Measurements from ENCODE around the gene NALCN.

NALCN gene

GRCh38 chr13:101242720-101243119 lies 173.6 kb downstream of the NALCN start:
- H3K4me1 ChIP-seq (ENCODE audit: control insufficient read depth, insufficient read depth, low read length, poor library complexity, severe bottlenecking) = no peaks in the 10 kb centered on the region

GRCh38 chr13:101238555-101238954 lies 177.8 kb downstream of the NALCN start:
- Histone ChIP-seq H3K4me1 (ENCODE audit: control insufficient read depth, insufficient read depth, low read length, poor library complexity, severe bottlenecking) (no peaks in the 10 kb centered on the region), H3K9me3 (ENCODE audit: control insufficient read depth, low read length) (no peaks in the 10 kb centered on the region), H3K27ac (ENCODE audit: low read depth, low read length, severe bottlenecking) (no peak overlapping the region), H3K4me3 (ENCODE audit: extremely low read depth, insufficient read depth, low read length, poor library complexity, severe bottlenecking) (no peak overlapping the region), H3K36me3 (ENCODE audit: control insufficient read depth, insufficient read depth, low read length) (no peaks in the 10 kb centered on the region)

More at GRCh38 chr13:101242720-101243119, 173.6 kb downstream of the NALCN start:
- H3K27ac ChIP-seq (ENCODE audit: low read depth, low read length, severe bottlenecking) = no peak overlapping the region
- no peaks in the 10 kb centered on the region for H3K36me3 ChIP-seq (ENCODE audit: control insufficient read depth, insufficient read depth, low read length)
- no peaks in the 10 kb centered on the region for H3K9me3 ChIP-seq (ENCODE audit: control insufficient read depth, low read length)
- H3K4me3 ChIP-seq (ENCODE audit: extremely low read depth, insufficient read depth, low read length, poor library complexity, severe bottlenecking) = no peak overlapping the region

GRCh38 chr13:101231751-101232428 lies 184.4 kb downstream of the NALCN start:
- 86% methylated on average over 3 of the region's 5 CpGs; no CpG with 5 or more reads in 1 of the 2 experiments for WGBS, 2 experiments (ENCODE audit: insufficient coverage in 2 of 2)
- Histone ChIP-seq H3K9me3 (ENCODE audit: control insufficient read depth, low read length) (no peaks in the 10 kb centered on the region), H3K36me3 (ENCODE audit: control insufficient read depth, insufficient read depth, low read length) (no peaks in the 10 kb centered on the region), H3K4me3 (ENCODE audit: extremely low read depth, insufficient read depth, low read length, poor library complexity, severe bottlenecking) (no peak overlapping the region), H3K4me1 (ENCODE audit: control insufficient read depth, insufficient read depth, low read length, poor library complexity, severe bottlenecking) (no peaks in the 10 kb centered on the region), H3K27ac (ENCODE audit: low read depth, low read length, severe bottlenecking) (no peak overlapping the region)

- WGBS, 2 experiments (ENCODE audit: insufficient coverage in 2 of 2) = 40 to 57% methylated on average over 1 of the region's 6 CpGs
- H3K4me1 ChIP-seq (ENCODE audit: control insufficient read depth, insufficient read depth, low read length, poor library complexity, severe bottlenecking) = no peaks in the 10 kb centered on the region
- H3K4me3 ChIP-seq (ENCODE audit: extremely low read depth, insufficient read depth, low read length, poor library complexity, severe bottlenecking) = no peak overlapping the region
These were observed 185.9 kb downstream of the NALCN start for GRCh38 chr13:101230271-101230890.

GRCh38 chr13:101219609-101220265 lies 196.6 kb downstream of the NALCN start:
- no peak overlapping the region for H3K27ac ChIP-seq (ENCODE audit: low read depth, low read length, severe bottlenecking)
- 84% methylated on average over 2 of the region's 2 CpGs; no CpG with 5 or more reads in 1 of the 2 experiments for WGBS, 2 experiments (ENCODE audit: insufficient coverage in 2 of 2)

More at GRCh38 chr13:101230271-101230890, 185.9 kb downstream of the NALCN start:
- Histone ChIP-seq H3K27ac (ENCODE audit: low read depth, low read length, severe bottlenecking) (no peak overlapping the region), H3K9me3 (ENCODE audit: control insufficient read depth, low read length) (no peaks in the 10 kb centered on the region), H3K36me3 (ENCODE audit: control insufficient read depth, insufficient read depth, low read length) (no peaks in the 10 kb centered on the region)

GRCh38 chr13:101218484-101218883 lies 197.8 kb downstream of the NALCN start:
- H3K4me3 ChIP-seq (ENCODE audit: extremely low read depth, insufficient read depth, low read length, poor library complexity, severe bottlenecking) = no peak overlapping the region
- no peak overlapping the region for H3K27ac ChIP-seq (ENCODE audit: low read depth, low read length, severe bottlenecking)
- WGBS, 2 experiments (ENCODE audit: insufficient coverage in 2 of 2) = no CpG with 5 or more reads among the region's 2 CpGs
- H3K4me1 ChIP-seq (ENCODE audit: control insufficient read depth, insufficient read depth, low read length, poor library complexity, severe bottlenecking) = no peaks in the 10 kb centered on the region
- no peaks in the 10 kb centered on the region for H3K9me3 ChIP-seq (ENCODE audit: control insufficient read depth, low read length)
- no peaks in the 10 kb centered on the region for H3K36me3 ChIP-seq (ENCODE audit: control insufficient read depth, insufficient read depth, low read length)

More at GRCh38 chr13:101219609-101220265, 196.6 kb downstream of the NALCN start:
- no peaks in the 10 kb centered on the region for H3K36me3 ChIP-seq (ENCODE audit: control insufficient read depth, insufficient read depth, low read length)
- H3K4me1 ChIP-seq (ENCODE audit: control insufficient read depth, insufficient read depth, low read length, poor library complexity, severe bottlenecking) = no peaks in the 10 kb centered on the region
- H3K4me3 ChIP-seq (ENCODE audit: extremely low read depth, insufficient read depth, low read length, poor library complexity, severe bottlenecking) = no peak overlapping the region
- H3K9me3 ChIP-seq (ENCODE audit: control insufficient read depth, low read length) = no peaks in the 10 kb centered on the region

- Histone ChIP-seq H3K4me1 (ENCODE audit: control insufficient read depth, insufficient read depth, low read length, poor library complexity, severe bottlenecking) (no peaks in the 10 kb centered on the region), H3K4me3 (ENCODE audit: extremely low read depth, insufficient read depth, low read length, poor library complexity, severe bottlenecking) (no peak overlapping the region), H3K36me3 (ENCODE audit: control insufficient read depth, insufficient read depth, low read length) (no peaks in the 10 kb centered on the region), H3K27ac (ENCODE audit: low read depth, low read length, severe bottlenecking) (no peak overlapping the region), H3K9me3 (ENCODE audit: control insufficient read depth, low read length) (no peaks in the 10 kb centered on the region)
These were observed 199.2 kb downstream of the NALCN start for GRCh38 chr13:101217086-101217485.

GRCh38 chr13:101211261-101211660 lies 205.0 kb downstream of the NALCN start:
- Histone ChIP-seq H3K4me1 (ENCODE audit: control insufficient read depth, insufficient read depth, low read length, poor library complexity, severe bottlenecking) (no peaks in the 10 kb centered on the region), H3K27ac (ENCODE audit: low read depth, low read length, severe bottlenecking) (no peak overlapping the region), H3K36me3 (ENCODE audit: control insufficient read depth, insufficient read depth, low read length) (no peaks in the 10 kb centered on the region), H3K4me3 (ENCODE audit: extremely low read depth, insufficient read depth, low read length, poor library complexity, severe bottlenecking) (no peak overlapping the region), H3K9me3 (ENCODE audit: control insufficient read depth, low read length) (no peaks in the 10 kb centered on the region)

- no CpG with 5 or more reads among the region's 3 CpGs for WGBS, 2 experiments (ENCODE audit: insufficient coverage in 2 of 2)
- no peaks in the 10 kb centered on the region for H3K36me3 ChIP-seq (ENCODE audit: control insufficient read depth, insufficient read depth, low read length)
- H3K4me3 ChIP-seq (ENCODE audit: extremely low read depth, insufficient read depth, low read length, poor library complexity, severe bottlenecking) = no peak overlapping the region
- no peaks in the 10 kb centered on the region for H3K4me1 ChIP-seq (ENCODE audit: control insufficient read depth, insufficient read depth, low read length, poor library complexity, severe bottlenecking)
- H3K9me3 ChIP-seq (ENCODE audit: control insufficient read depth, low read length) = no peaks in the 10 kb centered on the region
- H3K27ac ChIP-seq (ENCODE audit: low read depth, low read length, severe bottlenecking) = no peak overlapping the region
These were observed 205.5 kb downstream of the NALCN start for GRCh38 chr13:101210774-101211173.

- Histone ChIP-seq H3K9me3 (ENCODE audit: control insufficient read depth, low read length) (no peaks in the 10 kb centered on the region), H3K36me3 (ENCODE audit: control insufficient read depth, insufficient read depth, low read length) (no peaks in the 10 kb centered on the region), H3K4me1 (ENCODE audit: control insufficient read depth, insufficient read depth, low read length, poor library complexity, severe bottlenecking) (no peaks in the 10 kb centered on the region), H3K27ac (ENCODE audit: low read depth, low read length, severe bottlenecking) (no peak overlapping the region), H3K4me3 (ENCODE audit: extremely low read depth, insufficient read depth, low read length, poor library complexity, severe bottlenecking) (no peak overlapping the region)
- WGBS, 2 experiments (ENCODE audit: insufficient coverage in 2 of 2) = 100% methylated on average over 2 of the region's 4 CpGs; no CpG with 5 or more reads in 1 of the 2 experiments
These were observed 207.0 kb downstream of the NALCN start for GRCh38 chr13:101209206-101209893.
